ENCODE measurements around the gene DDX3X. TPM values are rescaled to one million over a fixed set of nuclear protein-coding genes. Genes with fewer than 3 reads are reported as not detected.

Gene DDX3X
- total RNA-seq, 1 experiment from 2014 or later: 228 TPM

DNA sequence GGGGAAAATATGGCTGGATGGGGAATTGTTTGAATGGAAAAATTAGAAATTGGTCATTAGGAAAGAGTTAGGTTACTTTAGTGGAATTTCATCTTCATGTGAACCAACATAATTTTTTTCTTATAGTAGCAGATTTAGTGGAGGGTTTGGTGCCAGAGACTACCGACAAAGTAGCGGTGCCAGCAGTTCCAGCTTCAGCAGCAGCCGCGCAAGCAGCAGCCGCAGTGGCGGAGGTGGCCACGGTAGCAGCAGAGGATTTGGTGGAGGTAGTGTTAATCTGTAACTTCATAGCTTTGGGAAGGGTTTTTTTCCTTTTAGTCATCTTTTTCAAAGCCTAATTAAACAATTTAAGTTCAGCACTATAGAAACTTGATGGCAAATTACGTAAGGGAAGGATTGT lies 13.2 kb downstream of the DDX3X start (continued):
- TF ChIP-seq, protein P1, sequence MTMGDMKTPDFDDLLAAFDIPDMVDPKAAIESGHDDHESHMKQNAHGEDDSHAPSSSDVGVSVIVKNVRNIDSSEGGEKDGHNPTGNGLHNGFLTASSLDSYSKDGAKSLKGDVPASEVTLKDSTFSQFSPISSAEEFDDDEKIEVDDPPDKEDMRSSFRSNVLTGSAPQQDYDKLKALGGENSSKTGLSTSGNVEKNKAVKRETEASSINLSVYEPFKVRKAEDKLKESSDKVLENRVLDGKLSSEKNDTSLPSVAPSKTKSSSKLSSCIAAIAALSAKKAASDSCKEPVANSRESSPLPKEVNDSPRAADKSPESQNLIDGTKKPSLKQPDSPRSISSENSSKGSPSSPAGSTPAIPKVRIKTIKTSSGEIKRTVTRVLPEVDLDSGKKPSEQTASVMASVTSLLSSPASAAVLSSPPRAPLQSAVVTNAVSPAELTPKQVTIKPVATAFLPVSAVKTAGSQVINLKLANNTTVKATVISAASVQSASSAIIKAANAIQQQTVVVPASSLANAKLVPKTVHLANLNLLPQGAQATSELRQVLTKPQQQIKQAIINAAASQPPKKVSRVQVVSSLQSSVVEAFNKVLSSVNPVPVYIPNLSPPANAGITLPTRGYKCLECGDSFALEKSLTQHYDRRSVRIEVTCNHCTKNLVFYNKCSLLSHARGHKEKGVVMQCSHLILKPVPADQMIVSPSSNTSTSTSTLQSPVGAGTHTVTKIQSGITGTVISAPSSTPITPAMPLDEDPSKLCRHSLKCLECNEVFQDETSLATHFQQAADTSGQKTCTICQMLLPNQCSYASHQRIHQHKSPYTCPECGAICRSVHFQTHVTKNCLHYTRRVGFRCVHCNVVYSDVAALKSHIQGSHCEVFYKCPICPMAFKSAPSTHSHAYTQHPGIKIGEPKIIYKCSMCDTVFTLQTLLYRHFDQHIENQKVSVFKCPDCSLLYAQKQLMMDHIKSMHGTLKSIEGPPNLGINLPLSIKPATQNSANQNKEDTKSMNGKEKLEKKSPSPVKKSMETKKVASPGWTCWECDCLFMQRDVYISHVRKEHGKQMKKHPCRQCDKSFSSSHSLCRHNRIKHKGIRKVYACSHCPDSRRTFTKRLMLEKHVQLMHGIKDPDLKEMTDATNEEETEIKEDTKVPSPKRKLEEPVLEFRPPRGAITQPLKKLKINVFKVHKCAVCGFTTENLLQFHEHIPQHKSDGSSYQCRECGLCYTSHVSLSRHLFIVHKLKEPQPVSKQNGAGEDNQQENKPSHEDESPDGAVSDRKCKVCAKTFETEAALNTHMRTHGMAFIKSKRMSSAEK (CRISPR knock-in tag; IDR thresholded peaks at IDR 0.05; ENCODE audit: borderline replicate concordance): no peak
- TF ChIP-seq GRHL2 (CRISPR knock-in tag; IDR thresholded peaks at IDR 0.05; ENCODE audit: insufficient replicate concordance, severe bottlenecking) (no peak), JUN (CRISPR knock-in tag; IDR thresholded peaks at IDR 0.05) (no peak), GABPB1 (CRISPR knock-in tag; IDR thresholded peaks at IDR 0.05) (no peak), FOXP1 (CRISPR knock-in tag; IDR thresholded peaks at IDR 0.05; ENCODE audit: borderline replicate concordance) (no peak), NR3C1 (CRISPR knock-in tag; conservative IDR thresholded peaks at IDR 0.05; ENCODE audit: low read depth) (no peak), NFATC4 (CRISPR knock-in tag; IDR thresholded peaks at IDR 0.05) (no peak)
- TF ChIP-seq, protein P2, sequence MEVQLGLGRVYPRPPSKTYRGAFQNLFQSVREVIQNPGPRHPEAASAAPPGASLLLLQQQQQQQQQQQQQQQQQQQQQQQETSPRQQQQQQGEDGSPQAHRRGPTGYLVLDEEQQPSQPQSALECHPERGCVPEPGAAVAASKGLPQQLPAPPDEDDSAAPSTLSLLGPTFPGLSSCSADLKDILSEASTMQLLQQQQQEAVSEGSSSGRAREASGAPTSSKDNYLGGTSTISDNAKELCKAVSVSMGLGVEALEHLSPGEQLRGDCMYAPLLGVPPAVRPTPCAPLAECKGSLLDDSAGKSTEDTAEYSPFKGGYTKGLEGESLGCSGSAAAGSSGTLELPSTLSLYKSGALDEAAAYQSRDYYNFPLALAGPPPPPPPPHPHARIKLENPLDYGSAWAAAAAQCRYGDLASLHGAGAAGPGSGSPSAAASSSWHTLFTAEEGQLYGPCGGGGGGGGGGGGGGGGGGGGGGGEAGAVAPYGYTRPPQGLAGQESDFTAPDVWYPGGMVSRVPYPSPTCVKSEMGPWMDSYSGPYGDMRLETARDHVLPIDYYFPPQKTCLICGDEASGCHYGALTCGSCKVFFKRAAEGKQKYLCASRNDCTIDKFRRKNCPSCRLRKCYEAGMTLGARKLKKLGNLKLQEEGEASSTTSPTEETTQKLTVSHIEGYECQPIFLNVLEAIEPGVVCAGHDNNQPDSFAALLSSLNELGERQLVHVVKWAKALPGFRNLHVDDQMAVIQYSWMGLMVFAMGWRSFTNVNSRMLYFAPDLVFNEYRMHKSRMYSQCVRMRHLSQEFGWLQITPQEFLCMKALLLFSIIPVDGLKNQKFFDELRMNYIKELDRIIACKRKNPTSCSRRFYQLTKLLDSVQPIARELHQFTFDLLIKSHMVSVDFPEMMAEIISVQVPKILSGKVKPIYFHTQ (CRISPR knock-in tag; IDR thresholded peaks at IDR 0.05): no peak
- TF ChIP-seq, protein P3, sequence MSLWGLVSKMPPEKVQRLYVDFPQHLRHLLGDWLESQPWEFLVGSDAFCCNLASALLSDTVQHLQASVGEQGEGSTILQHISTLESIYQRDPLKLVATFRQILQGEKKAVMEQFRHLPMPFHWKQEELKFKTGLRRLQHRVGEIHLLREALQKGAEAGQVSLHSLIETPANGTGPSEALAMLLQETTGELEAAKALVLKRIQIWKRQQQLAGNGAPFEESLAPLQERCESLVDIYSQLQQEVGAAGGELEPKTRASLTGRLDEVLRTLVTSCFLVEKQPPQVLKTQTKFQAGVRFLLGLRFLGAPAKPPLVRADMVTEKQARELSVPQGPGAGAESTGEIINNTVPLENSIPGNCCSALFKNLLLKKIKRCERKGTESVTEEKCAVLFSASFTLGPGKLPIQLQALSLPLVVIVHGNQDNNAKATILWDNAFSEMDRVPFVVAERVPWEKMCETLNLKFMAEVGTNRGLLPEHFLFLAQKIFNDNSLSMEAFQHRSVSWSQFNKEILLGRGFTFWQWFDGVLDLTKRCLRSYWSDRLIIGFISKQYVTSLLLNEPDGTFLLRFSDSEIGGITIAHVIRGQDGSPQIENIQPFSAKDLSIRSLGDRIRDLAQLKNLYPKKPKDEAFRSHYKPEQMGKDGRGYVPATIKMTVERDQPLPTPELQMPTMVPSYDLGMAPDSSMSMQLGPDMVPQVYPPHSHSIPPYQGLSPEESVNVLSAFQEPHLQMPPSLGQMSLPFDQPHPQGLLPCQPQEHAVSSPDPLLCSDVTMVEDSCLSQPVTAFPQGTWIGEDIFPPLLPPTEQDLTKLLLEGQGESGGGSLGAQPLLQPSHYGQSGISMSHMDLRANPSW (CRISPR knock-in tag; conservative IDR thresholded peaks at IDR 0.05; ENCODE audit: low read depth): no peak

DNA sequence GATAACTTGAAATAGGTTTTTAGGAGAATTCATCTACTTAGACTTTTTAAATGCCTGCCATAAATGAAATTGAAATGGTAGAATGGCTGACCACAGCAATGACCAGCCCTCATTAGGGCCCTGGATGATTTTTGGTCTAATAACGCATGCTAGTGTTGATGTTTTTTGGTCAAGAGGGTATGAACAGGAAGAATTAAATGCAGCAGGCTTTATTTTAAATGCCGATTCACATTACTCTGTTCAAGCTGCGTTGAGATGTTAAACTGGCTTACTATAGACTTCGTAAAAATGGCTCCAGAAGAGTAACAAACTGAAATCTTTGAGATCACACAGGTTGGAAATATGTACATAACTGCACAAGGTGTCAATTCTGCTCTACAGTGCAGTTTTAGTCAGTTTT lies 14.6 kb downstream of the DDX3X start:
- Mint-ChIP-seq H3K4me1 (peaks cover 18% of the 10 kb centered on the region), H3K9me3 (no peaks in the 10 kb centered on the region), H3K27ac (peak overlapping the region; percentile 63; the same call in 1 of the 2 replicates), H3K4me3 (no peak overlapping the region), H3K27me3 (ENCODE audit: low read depth) (no peaks in the 10 kb centered on the region), H3K36me3 (peaks cover 56% of the 10 kb centered on the region)
- DNase-seq (ENCODE audit: low spot score) (no peak), ATAC-seq (no peak)
- POLR2A ChIA-PET: no interaction called here
- CTCF ChIA-PET: no interaction called here
- no peak for TF ChIP-seq GRHL2 (CRISPR knock-in tag; IDR thresholded peaks at IDR 0.05; ENCODE audit: insufficient replicate concordance, severe bottlenecking)
- TF ChIP-seq, protein P4, sequence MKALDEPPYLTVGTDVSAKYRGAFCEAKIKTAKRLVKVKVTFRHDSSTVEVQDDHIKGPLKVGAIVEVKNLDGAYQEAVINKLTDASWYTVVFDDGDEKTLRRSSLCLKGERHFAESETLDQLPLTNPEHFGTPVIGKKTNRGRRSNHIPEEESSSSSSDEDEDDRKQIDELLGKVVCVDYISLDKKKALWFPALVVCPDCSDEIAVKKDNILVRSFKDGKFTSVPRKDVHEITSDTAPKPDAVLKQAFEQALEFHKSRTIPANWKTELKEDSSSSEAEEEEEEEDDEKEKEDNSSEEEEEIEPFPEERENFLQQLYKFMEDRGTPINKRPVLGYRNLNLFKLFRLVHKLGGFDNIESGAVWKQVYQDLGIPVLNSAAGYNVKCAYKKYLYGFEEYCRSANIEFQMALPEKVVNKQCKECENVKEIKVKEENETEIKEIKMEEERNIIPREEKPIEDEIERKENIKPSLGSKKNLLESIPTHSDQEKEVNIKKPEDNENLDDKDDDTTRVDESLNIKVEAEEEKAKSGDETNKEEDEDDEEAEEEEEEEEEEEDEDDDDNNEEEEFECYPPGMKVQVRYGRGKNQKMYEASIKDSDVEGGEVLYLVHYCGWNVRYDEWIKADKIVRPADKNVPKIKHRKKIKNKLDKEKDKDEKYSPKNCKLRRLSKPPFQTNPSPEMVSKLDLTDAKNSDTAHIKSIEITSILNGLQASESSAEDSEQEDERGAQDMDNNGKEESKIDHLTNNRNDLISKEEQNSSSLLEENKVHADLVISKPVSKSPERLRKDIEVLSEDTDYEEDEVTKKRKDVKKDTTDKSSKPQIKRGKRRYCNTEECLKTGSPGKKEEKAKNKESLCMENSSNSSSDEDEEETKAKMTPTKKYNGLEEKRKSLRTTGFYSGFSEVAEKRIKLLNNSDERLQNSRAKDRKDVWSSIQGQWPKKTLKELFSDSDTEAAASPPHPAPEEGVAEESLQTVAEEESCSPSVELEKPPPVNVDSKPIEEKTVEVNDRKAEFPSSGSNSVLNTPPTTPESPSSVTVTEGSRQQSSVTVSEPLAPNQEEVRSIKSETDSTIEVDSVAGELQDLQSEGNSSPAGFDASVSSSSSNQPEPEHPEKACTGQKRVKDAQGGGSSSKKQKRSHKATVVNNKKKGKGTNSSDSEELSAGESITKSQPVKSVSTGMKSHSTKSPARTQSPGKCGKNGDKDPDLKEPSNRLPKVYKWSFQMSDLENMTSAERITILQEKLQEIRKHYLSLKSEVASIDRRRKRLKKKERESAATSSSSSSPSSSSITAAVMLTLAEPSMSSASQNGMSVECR (CRISPR knock-in tag; IDR thresholded peaks at IDR 0.05; ENCODE audit: borderline replicate concordance): no peak
- no peak for TF ChIP-seq GABPB1 (CRISPR knock-in tag; IDR thresholded peaks at IDR 0.05)
- TF ChIP-seq ZNF317 (CRISPR knock-in tag; IDR thresholded peaks at IDR 0.05; ENCODE audit: borderline replicate concordance, low read depth): no peak
- no peak for TF ChIP-seq FOXJ3 (CRISPR knock-in tag; IDR thresholded peaks at IDR 0.05; ENCODE audit: borderline replicate concordance)
- TF ChIP-seq, protein P5, sequence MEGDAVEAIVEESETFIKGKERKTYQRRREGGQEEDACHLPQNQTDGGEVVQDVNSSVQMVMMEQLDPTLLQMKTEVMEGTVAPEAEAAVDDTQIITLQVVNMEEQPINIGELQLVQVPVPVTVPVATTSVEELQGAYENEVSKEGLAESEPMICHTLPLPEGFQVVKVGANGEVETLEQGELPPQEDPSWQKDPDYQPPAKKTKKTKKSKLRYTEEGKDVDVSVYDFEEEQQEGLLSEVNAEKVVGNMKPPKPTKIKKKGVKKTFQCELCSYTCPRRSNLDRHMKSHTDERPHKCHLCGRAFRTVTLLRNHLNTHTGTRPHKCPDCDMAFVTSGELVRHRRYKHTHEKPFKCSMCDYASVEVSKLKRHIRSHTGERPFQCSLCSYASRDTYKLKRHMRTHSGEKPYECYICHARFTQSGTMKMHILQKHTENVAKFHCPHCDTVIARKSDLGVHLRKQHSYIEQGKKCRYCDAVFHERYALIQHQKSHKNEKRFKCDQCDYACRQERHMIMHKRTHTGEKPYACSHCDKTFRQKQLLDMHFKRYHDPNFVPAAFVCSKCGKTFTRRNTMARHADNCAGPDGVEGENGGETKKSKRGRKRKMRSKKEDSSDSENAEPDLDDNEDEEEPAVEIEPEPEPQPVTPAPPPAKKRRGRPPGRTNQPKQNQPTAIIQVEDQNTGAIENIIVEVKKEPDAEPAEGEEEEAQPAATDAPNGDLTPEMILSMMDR (IDR thresholded peaks at IDR 0.05): no peak
- TF ChIP-seq, protein P6, sequence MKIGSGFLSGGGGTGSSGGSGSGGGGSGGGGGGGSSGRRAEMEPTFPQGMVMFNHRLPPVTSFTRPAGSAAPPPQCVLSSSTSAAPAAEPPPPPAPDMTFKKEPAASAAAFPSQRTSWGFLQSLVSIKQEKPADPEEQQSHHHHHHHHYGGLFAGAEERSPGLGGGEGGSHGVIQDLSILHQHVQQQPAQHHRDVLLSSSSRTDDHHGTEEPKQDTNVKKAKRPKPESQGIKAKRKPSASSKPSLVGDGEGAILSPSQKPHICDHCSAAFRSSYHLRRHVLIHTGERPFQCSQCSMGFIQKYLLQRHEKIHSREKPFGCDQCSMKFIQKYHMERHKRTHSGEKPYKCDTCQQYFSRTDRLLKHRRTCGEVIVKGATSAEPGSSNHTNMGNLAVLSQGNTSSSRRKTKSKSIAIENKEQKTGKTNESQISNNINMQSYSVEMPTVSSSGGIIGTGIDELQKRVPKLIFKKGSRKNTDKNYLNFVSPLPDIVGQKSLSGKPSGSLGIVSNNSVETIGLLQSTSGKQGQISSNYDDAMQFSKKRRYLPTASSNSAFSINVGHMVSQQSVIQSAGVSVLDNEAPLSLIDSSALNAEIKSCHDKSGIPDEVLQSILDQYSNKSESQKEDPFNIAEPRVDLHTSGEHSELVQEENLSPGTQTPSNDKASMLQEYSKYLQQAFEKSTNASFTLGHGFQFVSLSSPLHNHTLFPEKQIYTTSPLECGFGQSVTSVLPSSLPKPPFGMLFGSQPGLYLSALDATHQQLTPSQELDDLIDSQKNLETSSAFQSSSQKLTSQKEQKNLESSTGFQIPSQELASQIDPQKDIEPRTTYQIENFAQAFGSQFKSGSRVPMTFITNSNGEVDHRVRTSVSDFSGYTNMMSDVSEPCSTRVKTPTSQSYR (CRISPR knock-in tag; IDR thresholded peaks at IDR 0.05): no peak
- TF ChIP-seq TP53 (CRISPR knock-in tag; IDR thresholded peaks at IDR 0.05): no peak
- TF ChIP-seq EMX1 (CRISPR knock-in tag; IDR thresholded peaks at IDR 0.05): no peak
- no peak for TF ChIP-seq FOXP1 (CRISPR knock-in tag; IDR thresholded peaks at IDR 0.05; ENCODE audit: borderline replicate concordance)
- no peak for TF ChIP-seq HMGA2 (CRISPR knock-in tag; IDR thresholded peaks at IDR 0.05)
